ENCODE measurements around the gene TREM2. TPM values are rescaled to one million over a fixed set of nuclear protein-coding genes. Genes with fewer than 3 reads are reported as not detected.

The TREM2 gene
- total RNA-seq, 2 donors from 2014 or later: 3.6 TPM

GRCh38 chr6:41157323-41157722, 5.6 kb downstream of the TREM2 start:
- Histone ChIP-seq H3K36me3 (replicated peaks in 1 of 2; ENCODE audit: insufficient read depth in 1 of 2, low read depth in 2 of 2) (no peaks in the 10 kb centered on the region), H3K27me3 (no peaks in the 10 kb centered on the region), H3K4me1 (no peaks in the 10 kb centered on the region), H3K4me3 (no peak overlapping the region), H3K27ac (no peak overlapping the region), H3K9me3 (no peaks in the 10 kb centered on the region)
- WGBS, 2 donors: 69 to 81% methylated on average over 5 of the region's 5 CpGs
- ATAC-seq (no peak), DNase-seq (peak in 1 of 4 donors; percentile 54)
- intact Hi-C loops (cut with DNase I): no loop called here
- TF ChIP-seq CTCF (IDR thresholded peaks at IDR 0.05): no peak
- TF ChIP-seq POLR2A (IDR thresholded peaks at IDR 0.05): no peak

GRCh38 chr6:41156771-41157170, 6.1 kb downstream of the TREM2 start:
- intact Hi-C loops (cut with DNase I): no loop called here
- H3K4me1 ChIP-seq: no peaks in the 10 kb centered on the region
- no peak overlapping the region for H3K27ac ChIP-seq
- H3K27me3 ChIP-seq: no peaks in the 10 kb centered on the region
- H3K4me3 ChIP-seq: no peak overlapping the region
- DNase-seq (no peak), ATAC-seq (no peak)
- H3K9me3 ChIP-seq: no peaks in the 10 kb centered on the region
- TF ChIP-seq POLR2A (IDR thresholded peaks at IDR 0.05): no peak
- no peak for TF ChIP-seq CTCF (IDR thresholded peaks at IDR 0.05)
- WGBS, 2 donors: 85 to 92% methylated on average over 6 of the region's 6 CpGs
- H3K36me3 ChIP-seq (replicated peaks in 1 of 2; ENCODE audit: insufficient read depth in 1 of 2, low read depth in 2 of 2): no peaks in the 10 kb centered on the region

- DNase-seq (no peak), ATAC-seq (no peak)
- H3K9me3 ChIP-seq: no peaks in the 10 kb centered on the region
- no peaks in the 10 kb centered on the region for H3K27me3 ChIP-seq
- no peak overlapping the region for H3K27ac ChIP-seq
- TF ChIP-seq POLR2A (IDR thresholded peaks at IDR 0.05) (no peak), CTCF (IDR thresholded peaks at IDR 0.05) (no peak)
- no peak overlapping the region for H3K4me3 ChIP-seq
- intact Hi-C loops (cut with DNase I): no loop called here
- H3K36me3 ChIP-seq (replicated peaks in 1 of 2; ENCODE audit: insufficient read depth in 1 of 2, low read depth in 2 of 2): no peaks in the 10 kb centered on the region
- H3K4me1 ChIP-seq: no peaks in the 10 kb centered on the region
- WGBS, 2 donors: 81 to 89% methylated on average over 4 of the region's 4 CpGs
Observed at GRCh38 chr6:41156001-41156400, 6.9 kb downstream of the TREM2 start.

- no peaks in the 10 kb centered on the region for H3K36me3 ChIP-seq (replicated peaks in 1 of 2; ENCODE audit: insufficient read depth in 1 of 2, low read depth in 2 of 2)
- DNase-seq (no peak), ATAC-seq (no peak)
- no peak overlapping the region for H3K4me3 ChIP-seq
- no peak overlapping the region for H3K27ac ChIP-seq
- no peaks in the 10 kb centered on the region for H3K9me3 ChIP-seq
- intact Hi-C loops (cut with DNase I): no loop called here
- H3K4me1 ChIP-seq: no peaks in the 10 kb centered on the region
- TF ChIP-seq POLR2A (IDR thresholded peaks at IDR 0.05) (no peak), CTCF (IDR thresholded peaks at IDR 0.05) (no peak)
- 39 to 43% methylated on average over 7 of the region's 7 CpGs for WGBS, 2 donors
- no peaks in the 10 kb centered on the region for H3K27me3 ChIP-seq
Observed at GRCh38 chr6:41155132-41155805, 7.6 kb downstream of the TREM2 start.

- DNase-seq: no peak
Observed at GRCh38 chr6:41153992-41154625, 8.8 kb downstream of the TREM2 start, which contains the start of gene TREML1. Gene TREML1, minus strand, starts transcription at chr6:41154347. Its CDS starts 59 bp downstream, at chr6:41154288.

More at GRCh38 chr6:41153992-41154625, 8.8 kb downstream of the TREM2 start, which contains the start of gene TREML1:
- Histone ChIP-seq H3K9me3 (no peaks in the 10 kb centered on the region), H3K36me3 (replicated peaks in 1 of 2; ENCODE audit: insufficient read depth in 1 of 2, low read depth in 2 of 2) (no peaks in the 10 kb centered on the region), H3K4me1 (no peaks in the 10 kb centered on the region), H3K27ac (no peak within 1 kb of the TSS), H3K27me3 (no peaks in the 10 kb centered on the region), H3K4me3 (no peak within 1 kb of the TSS)
- intact Hi-C loops (cut with DNase I): no loop called here
- ATAC-seq: no peak
- TF ChIP-seq CTCF (IDR thresholded peaks at IDR 0.05) (no peak), POLR2A (IDR thresholded peaks at IDR 0.05) (no peak)
- 64 to 65% methylated on average over 4 to 5 of the region's 5 CpGs for WGBS, 2 donors

All from body of pancreas (tissue), 4 donors.